Measurements from ENCODE around the gene TAF15. TPM values are rescaled to one million over a fixed set of nuclear protein-coding genes. Genes with fewer than 3 reads are reported as not detected.

Gene TAF15
- polyA plus RNA-seq, 1 of the 3 experiments (the other 2 are of a cell fraction): 78.0 TPM

DNA sequence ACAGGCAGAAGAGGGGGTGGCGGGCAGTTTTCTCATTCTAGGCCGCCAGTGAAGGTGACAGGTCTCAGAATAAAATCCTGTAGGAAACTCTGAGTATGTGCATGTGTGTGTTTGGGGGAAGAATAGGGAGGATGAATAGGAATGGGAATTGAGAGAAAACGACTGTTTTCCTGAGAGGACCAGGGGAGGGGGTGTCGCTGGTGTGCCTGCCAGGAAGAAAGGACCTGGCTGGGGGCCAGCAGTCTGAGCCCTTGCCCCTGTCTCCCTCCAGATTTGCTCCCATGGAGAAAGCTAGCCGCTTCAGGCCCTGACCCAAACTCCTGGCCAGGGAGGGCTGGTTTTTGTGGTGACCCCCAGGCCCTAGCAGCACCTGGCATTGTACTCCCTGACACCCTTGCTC is 34.2 kb upstream of the TAF15 start:
- Histone ChIP-seq H3K27ac (ENCODE audit: low read depth in 2 of 2, low read length in 1 of 2) (peak overlapping the region in 1 of 2 experiments; percentile 80; a peak in 2 of 4 replicates), H3K27me3 (ENCODE audit: insufficient read depth) (no peaks in the 10 kb centered on the region), H3K36me3 (replicated peaks in 1 of 2; ENCODE audit: control insufficient read depth in 1 of 2, insufficient read depth in 2 of 2, low read length in 1 of 2) (no peaks in the 10 kb centered on the region), H3K9me2 (no peaks in the 10 kb centered on the region), H2AFZ (ENCODE audit: low read depth) (no peak overlapping the region; the same call in 1 of the 2 replicates), H3K9ac (no peak overlapping the region), H4K20me1 (ENCODE audit: insufficient read depth) (no peaks in the 10 kb centered on the region), H3K9me3 (no peaks in the 10 kb centered on the region), H3K4me3 (ENCODE audit: low read depth in 2 of 2, low read length in 1 of 2) (no peak overlapping the region), H3K4me1 (ENCODE audit: control insufficient read depth in 1 of 2, insufficient read depth in 2 of 2, low read depth in 1 of 2, low read length in 1 of 2) (peaks cover 0 to 26% of the 10 kb centered on the region in 2 experiments; a peak in 1 of 4 replicates), H3K4me2 (no peak overlapping the region), H3F3A (replicated peaks; ENCODE audit: insufficient read depth) (no peaks in the 10 kb centered on the region), H3K79me2 (ENCODE audit: insufficient read depth) (no peaks in the 10 kb centered on the region)
- POLR2A ChIA-PET: interaction anchor here (0.6 to 1.7 kb wide), 5 partner anchors 11 to 34 kb away, joined by 3 to 7 read pairs (median 4); partner anchors contain the start of gene TAF15
- WGBS (ENCODE audit: low lambda C conversion rate): 69% methylated on average over 5 of the region's 5 CpGs
- TF ChIP-seq SIN3A (IDR thresholded peaks at IDR 0.05; ENCODE audit: borderline replicate concordance, low read depth, low read length) (no peak), RFX5 (IDR thresholded peaks at IDR 0.05; ENCODE audit: low read length) (no peak), EZH2phosphoT487 (IDR thresholded peaks at IDR 0.05; ENCODE audit: borderline replicate concordance, low read depth) (no peak)
- peak; percentile 69 for DNase-seq
- CTCF ChIA-PET: interaction anchor here (0.9 to 31.2 kb wide), 6 partner anchors 10 to 33 kb away, joined by 3 to 809 read pairs (median 8); partner anchors contain the start of gene TAF15

DNA sequence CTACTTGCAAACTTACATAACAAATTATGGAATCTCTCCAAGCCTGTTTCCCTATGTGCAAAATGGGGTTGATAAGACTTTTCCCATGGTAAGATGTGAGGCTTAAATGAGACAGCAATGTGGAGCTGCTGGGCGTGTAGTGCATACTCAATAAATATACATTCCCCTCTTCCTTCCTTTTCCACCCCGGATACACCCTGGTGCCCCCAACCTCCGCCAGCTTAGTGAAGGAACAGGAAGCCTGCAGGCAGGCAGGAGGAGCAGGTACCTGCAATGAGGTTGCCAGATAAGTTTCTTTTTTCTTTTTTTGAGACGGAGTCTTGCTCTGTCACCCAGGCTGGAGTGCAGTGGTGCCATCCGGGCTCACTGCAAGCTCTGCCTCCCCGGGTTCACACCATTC is 33.7 kb upstream of the TAF15 start:
- H3K9ac ChIP-seq: no peak overlapping the region
- 80% methylated on average over 6 of the region's 6 CpGs for WGBS (ENCODE audit: low lambda C conversion rate)
- peak overlapping the region in 1 of 2 experiments; percentile 80; a peak in 2 of 4 replicates for H3K27ac ChIP-seq (ENCODE audit: low read depth in 2 of 2, low read length in 1 of 2)
- TF ChIP-seq GATA2 (CRISPR knock-in tag; IDR thresholded peaks at IDR 0.05) (no peak), FOXJ3 (CRISPR knock-in tag; IDR thresholded peaks at IDR 0.05) (no peak), GABPA (IDR thresholded peaks at IDR 0.05; ENCODE audit: low read depth) (no peak), RFX5 (IDR thresholded peaks at IDR 0.05; ENCODE audit: low read length) (no peak), CHD2 (IDR thresholded peaks at IDR 0.05; ENCODE audit: low read length, partially characterized antibody) (no peak), MEF2A (IDR thresholded peaks at IDR 0.05; ENCODE audit: borderline replicate concordance, low read depth) (no peak), JUND (IDR thresholded peaks at IDR 0.05) (no peak), TAF1 (IDR thresholded peaks at IDR 0.05; ENCODE audit: borderline replicate concordance, low read depth, low read length) (no peak), FOXM1 (IDR thresholded peaks at IDR 0.05; ENCODE audit: low read depth) (no peak), YY1 (IDR thresholded peaks at IDR 0.05; ENCODE audit: low read depth) (no peak), NFIC (IDR thresholded peaks at IDR 0.05; ENCODE audit: borderline replicate concordance) (no peak), TCF12 (IDR thresholded peaks at IDR 0.05) (no peak), RXRA (IDR thresholded peaks at IDR 0.05; ENCODE audit: borderline replicate concordance, low read depth) (no peak), ELF1 (IDR thresholded peaks at IDR 0.05) (no peak), TEAD4 (IDR thresholded peaks at IDR 0.05; ENCODE audit: borderline replicate concordance, insufficient read depth) (no peak)
- TF ChIP-seq, protein P1, sequence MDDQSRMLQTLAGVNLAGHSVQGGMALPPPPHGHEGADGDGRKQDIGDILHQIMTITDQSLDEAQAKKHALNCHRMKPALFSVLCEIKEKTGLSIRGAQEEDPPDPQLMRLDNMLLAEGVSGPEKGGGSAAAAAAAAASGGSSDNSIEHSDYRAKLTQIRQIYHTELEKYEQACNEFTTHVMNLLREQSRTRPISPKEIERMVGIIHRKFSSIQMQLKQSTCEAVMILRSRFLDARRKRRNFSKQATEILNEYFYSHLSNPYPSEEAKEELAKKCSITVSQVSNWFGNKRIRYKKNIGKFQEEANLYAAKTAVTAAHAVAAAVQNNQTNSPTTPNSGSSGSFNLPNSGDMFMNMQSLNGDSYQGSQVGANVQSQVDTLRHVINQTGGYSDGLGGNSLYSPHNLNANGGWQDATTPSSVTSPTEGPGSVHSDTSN (IDR thresholded peaks at IDR 0.05): no peak
- TF ChIP-seq, protein P2, sequence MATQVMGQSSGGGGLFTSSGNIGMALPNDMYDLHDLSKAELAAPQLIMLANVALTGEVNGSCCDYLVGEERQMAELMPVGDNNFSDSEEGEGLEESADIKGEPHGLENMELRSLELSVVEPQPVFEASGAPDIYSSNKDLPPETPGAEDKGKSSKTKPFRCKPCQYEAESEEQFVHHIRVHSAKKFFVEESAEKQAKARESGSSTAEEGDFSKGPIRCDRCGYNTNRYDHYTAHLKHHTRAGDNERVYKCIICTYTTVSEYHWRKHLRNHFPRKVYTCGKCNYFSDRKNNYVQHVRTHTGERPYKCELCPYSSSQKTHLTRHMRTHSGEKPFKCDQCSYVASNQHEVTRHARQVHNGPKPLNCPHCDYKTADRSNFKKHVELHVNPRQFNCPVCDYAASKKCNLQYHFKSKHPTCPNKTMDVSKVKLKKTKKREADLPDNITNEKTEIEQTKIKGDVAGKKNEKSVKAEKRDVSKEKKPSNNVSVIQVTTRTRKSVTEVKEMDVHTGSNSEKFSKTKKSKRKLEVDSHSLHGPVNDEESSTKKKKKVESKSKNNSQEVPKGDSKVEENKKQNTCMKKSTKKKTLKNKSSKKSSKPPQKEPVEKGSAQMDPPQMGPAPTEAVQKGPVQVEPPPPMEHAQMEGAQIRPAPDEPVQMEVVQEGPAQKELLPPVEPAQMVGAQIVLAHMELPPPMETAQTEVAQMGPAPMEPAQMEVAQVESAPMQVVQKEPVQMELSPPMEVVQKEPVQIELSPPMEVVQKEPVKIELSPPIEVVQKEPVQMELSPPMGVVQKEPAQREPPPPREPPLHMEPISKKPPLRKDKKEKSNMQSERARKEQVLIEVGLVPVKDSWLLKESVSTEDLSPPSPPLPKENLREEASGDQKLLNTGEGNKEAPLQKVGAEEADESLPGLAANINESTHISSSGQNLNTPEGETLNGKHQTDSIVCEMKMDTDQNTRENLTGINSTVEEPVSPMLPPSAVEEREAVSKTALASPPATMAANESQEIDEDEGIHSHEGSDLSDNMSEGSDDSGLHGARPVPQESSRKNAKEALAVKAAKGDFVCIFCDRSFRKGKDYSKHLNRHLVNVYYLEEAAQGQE (IDR thresholded peaks at IDR 0.05; ENCODE audit: low read depth, low read length): no peak
- TF ChIP-seq, protein P3, sequence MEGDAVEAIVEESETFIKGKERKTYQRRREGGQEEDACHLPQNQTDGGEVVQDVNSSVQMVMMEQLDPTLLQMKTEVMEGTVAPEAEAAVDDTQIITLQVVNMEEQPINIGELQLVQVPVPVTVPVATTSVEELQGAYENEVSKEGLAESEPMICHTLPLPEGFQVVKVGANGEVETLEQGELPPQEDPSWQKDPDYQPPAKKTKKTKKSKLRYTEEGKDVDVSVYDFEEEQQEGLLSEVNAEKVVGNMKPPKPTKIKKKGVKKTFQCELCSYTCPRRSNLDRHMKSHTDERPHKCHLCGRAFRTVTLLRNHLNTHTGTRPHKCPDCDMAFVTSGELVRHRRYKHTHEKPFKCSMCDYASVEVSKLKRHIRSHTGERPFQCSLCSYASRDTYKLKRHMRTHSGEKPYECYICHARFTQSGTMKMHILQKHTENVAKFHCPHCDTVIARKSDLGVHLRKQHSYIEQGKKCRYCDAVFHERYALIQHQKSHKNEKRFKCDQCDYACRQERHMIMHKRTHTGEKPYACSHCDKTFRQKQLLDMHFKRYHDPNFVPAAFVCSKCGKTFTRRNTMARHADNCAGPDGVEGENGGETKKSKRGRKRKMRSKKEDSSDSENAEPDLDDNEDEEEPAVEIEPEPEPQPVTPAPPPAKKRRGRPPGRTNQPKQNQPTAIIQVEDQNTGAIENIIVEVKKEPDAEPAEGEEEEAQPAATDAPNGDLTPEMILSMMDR (IDR thresholded peaks at IDR 0.05): no peak
- TF ChIP-seq, protein P4, sequence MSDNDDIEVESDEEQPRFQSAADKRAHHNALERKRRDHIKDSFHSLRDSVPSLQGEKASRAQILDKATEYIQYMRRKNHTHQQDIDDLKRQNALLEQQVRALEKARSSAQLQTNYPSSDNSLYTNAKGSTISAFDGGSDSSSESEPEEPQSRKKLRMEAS (IDR thresholded peaks at IDR 0.05; ENCODE audit: low read depth): no peak
- CTCF ChIA-PET: interaction anchor here (2.3 to 31.2 kb wide), 3 partner anchors 10 to 32 kb away, joined by 11 to 809 read pairs (median 203); partner anchors contain the start of gene TAF15
- no peak overlapping the region for H2AFZ ChIP-seq (ENCODE audit: low read depth)
- H3K9me2 ChIP-seq: no peaks in the 10 kb centered on the region
- H3K4me2 ChIP-seq: no peak overlapping the region
- peaks cover 0 to 26% of the 10 kb centered on the region in 2 experiments; a peak in 1 of 4 replicates for H3K4me1 ChIP-seq (ENCODE audit: control insufficient read depth in 1 of 2, insufficient read depth in 2 of 2, low read depth in 1 of 2, low read length in 1 of 2)
- H4K20me1 ChIP-seq (ENCODE audit: insufficient read depth): no peaks in the 10 kb centered on the region
- H3K9me3 ChIP-seq: no peaks in the 10 kb centered on the region
- no peaks in the 10 kb centered on the region for H3F3A ChIP-seq (replicated peaks; ENCODE audit: insufficient read depth)
- H3K27me3 ChIP-seq (ENCODE audit: insufficient read depth): peaks cover 1% of the 10 kb centered on the region; the same call in 1 of the 2 replicates
- DNase-seq: no peak
- no peaks in the 10 kb centered on the region for H3K79me2 ChIP-seq (ENCODE audit: insufficient read depth)
- POLR2A ChIA-PET: interaction anchor here (0.6 to 1.7 kb wide), 3 partner anchors 11 to 33 kb away, joined by 4 to 7 read pairs (median 7); partner anchors contain the start of gene TAF15
- H3K36me3 ChIP-seq (replicated peaks in 1 of 2; ENCODE audit: control insufficient read depth in 1 of 2, insufficient read depth in 2 of 2, low read length in 1 of 2): no peaks in the 10 kb centered on the region
- H3K4me3 ChIP-seq (ENCODE audit: low read depth in 2 of 2, low read length in 1 of 2): no peak overlapping the region
